GM08714 (cell line): ENCODE measurements around the gene TRPC6.
"Not testable (repeated sequence)": the region's sequence is repeated elsewhere in the genome, so short reads cannot be mapped to it uniquely, and the experiment has no call there.

Experiments
- H3K4me3 ChIP-seq: fragments of 200-500 bp; sonication (Bioruptor generic); 2 replicates; pipeline ENCODE4 v1.5.1; 2014; ENCODE audit warnings: mild to moderate bottlenecking, low read length, inconsistent platforms
- ZNF274 ChIP-seq: IDR thresholded peaks from 2 replicates; pipeline ENCODE4 v1.6.1; 2012; ENCODE audit warnings: mild to moderate bottlenecking, low read depth, low read length

The TRPC6 gene

GRCh38 chr11:101446726-101447125, 137.1 kb downstream of the TRPC6 start:
- TF ChIP-seq ZNF274: no peak

GRCh38 chr11:101446238-101446637, 137.6 kb downstream of the TRPC6 start:
- no peak for TF ChIP-seq ZNF274
- no peak overlapping the region for H3K4me3 ChIP-seq

More at GRCh38 chr11:101446726-101447125, 137.1 kb downstream of the TRPC6 start:
- no peak overlapping the region for H3K4me3 ChIP-seq

GRCh38 chr11:101445761-101446160, 138.0 kb downstream of the TRPC6 start:
- no peak overlapping the region for H3K4me3 ChIP-seq
- no peak for TF ChIP-seq ZNF274

- no peak overlapping the region for H3K4me3 ChIP-seq
- TF ChIP-seq ZNF274: no peak
Measured at GRCh38 chr11:101444851-101445250, 139.0 kb downstream of the TRPC6 start.

GRCh38 chr11:101444164-101444563, 139.6 kb downstream of the TRPC6 start:
- no peak for TF ChIP-seq ZNF274

GRCh38 chr11:101442936-101443521, 140.8 kb downstream of the TRPC6 start:
- no peak overlapping the region for H3K4me3 ChIP-seq
- TF ChIP-seq ZNF274: no peak

More at GRCh38 chr11:101444164-101444563, 139.6 kb downstream of the TRPC6 start:
- no peak overlapping the region for H3K4me3 ChIP-seq

GRCh38 chr11:101442171-101442570, 141.6 kb downstream of the TRPC6 start:
- H3K4me3 ChIP-seq: no peak overlapping the region
- no peak for TF ChIP-seq ZNF274

GRCh38 chr11:101441747-101442146, 142.1 kb downstream of the TRPC6 start:
- H3K4me3 ChIP-seq: no peak overlapping the region
- no peak for TF ChIP-seq ZNF274

- H3K4me3 ChIP-seq: no peak overlapping the region
- no peak for TF ChIP-seq ZNF274
Measured at GRCh38 chr11:101439488-101439887, 144.3 kb downstream of the TRPC6 start.

GRCh38 chr11:101438708-101439107, 145.1 kb downstream of the TRPC6 start:
- not testable (repeated sequence) for H3K4me3 ChIP-seq

GRCh38 chr11:101438126-101438525, 145.7 kb downstream of the TRPC6 start:
- no peak overlapping the region for H3K4me3 ChIP-seq
- TF ChIP-seq ZNF274: no peak

- no peak overlapping the region for H3K4me3 ChIP-seq
- TF ChIP-seq ZNF274: no peak
Measured at GRCh38 chr11:101436511-101437142, 147.2 kb downstream of the TRPC6 start.

GRCh38 chr11:101435408-101435973, 148.3 kb downstream of the TRPC6 start:
- H3K4me3 ChIP-seq: no peak overlapping the region
- no peak for TF ChIP-seq ZNF274

GRCh38 chr11:101434026-101434643, 149.7 kb downstream of the TRPC6 start:
- TF ChIP-seq ZNF274: no peak
- no peak overlapping the region for H3K4me3 ChIP-seq

- TF ChIP-seq ZNF274: no peak
- no peak overlapping the region for H3K4me3 ChIP-seq
Measured at GRCh38 chr11:101433151-101433550, 150.7 kb downstream of the TRPC6 start.
